ENCODE data around the gene CACNA1D. TPM values are rescaled to one million over a fixed set of nuclear protein-coding genes. Genes with fewer than 3 reads are reported as not detected.

Gene CACNA1D
- total RNA-seq, 1 experiment from 2014 or later: 1.1 TPM

DNA sequence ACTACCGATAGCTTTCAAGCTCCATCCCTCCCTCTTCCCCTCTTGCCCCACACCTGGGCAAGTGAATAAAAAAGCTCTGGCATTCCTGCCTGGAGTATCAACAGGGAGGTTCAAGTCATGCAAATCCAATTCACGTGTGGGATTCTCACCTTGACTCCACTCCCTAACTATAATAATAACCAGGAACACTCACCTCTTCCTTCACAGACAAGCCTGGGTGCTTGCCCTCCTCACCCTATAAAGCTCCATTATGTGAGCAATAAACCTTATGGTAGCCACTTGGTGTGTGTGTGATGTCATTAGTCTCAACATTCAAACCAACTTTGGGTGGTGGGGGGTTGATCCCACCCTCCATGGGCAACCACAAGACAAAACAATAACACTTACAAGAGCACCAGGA is 335.2 kb downstream of the CACNA1D start:
- TF ChIP-seq SIN3A (IDR thresholded peaks at IDR 0.05; ENCODE audit: low read depth): no peak
- TF ChIP-seq POLR2A (IDR thresholded peaks at IDR 0.05; ENCODE audit: borderline replicate concordance, extremely low read depth, insufficient read depth, insufficient read length): no peak
- TF ChIP-seq EZH2phosphoT487 (IDR thresholded peaks at IDR 0.05; ENCODE audit: borderline replicate concordance): no peak
- ATAC-seq (no peak), DNase-seq (ENCODE audit: low read depth, low spot score) (no peak)
- Histone ChIP-seq H4K20me1 (ENCODE audit: insufficient read depth) (no peaks in the 10 kb centered on the region), H3K9me2 (ENCODE audit: insufficient read depth) (no peaks in the 10 kb centered on the region), H3K4me3 (replicated peaks in 1 of 2; ENCODE audit: low read depth in 1 of 2, low read length in 2 of 2) (no peak overlapping the region), H3K9ac (ENCODE audit: low read length) (no peak overlapping the region), H3K79me2 (ENCODE audit: insufficient read depth, low read length) (no peaks in the 10 kb centered on the region), H2AFZ (ENCODE audit: low read depth, low read length, poor library complexity, severe bottlenecking) (no peak overlapping the region), H3K36me3 (ENCODE audit: control insufficient read depth in 1 of 2, insufficient read depth in 2 of 2, low read length in 2 of 2) (peaks cover 0 to 2% of the 10 kb centered on the region in 2 experiments; a peak in 1 of 4 replicates), H3K9me3 (ENCODE audit: control insufficient read depth in 1 of 2, insufficient read depth in 1 of 2, low read depth in 1 of 2, low read length in 2 of 2) (no peaks in the 10 kb centered on the region), H3K4me1 (ENCODE audit: control insufficient read depth in 1 of 2, insufficient read depth in 2 of 2, low read length in 2 of 2) (no peaks in the 10 kb centered on the region), H3K27ac (ENCODE audit: low read depth, low read length) (no peak overlapping the region), H3K27me3 (ENCODE audit: insufficient read depth, low read length) (no peaks in the 10 kb centered on the region), H3K4me2 (ENCODE audit: low read length) (no peak overlapping the region)
- ChIA-PET RAD21 (ENCODE audit: low non-redundant PET in 1 of 2, low total read pairs in 2 of 2, uncharacterized antibody in 2 of 2, unreplicated experiment in 2 of 2) (no interaction called here), POLR2A (interaction anchor here (1.0 kb wide), 1 partner anchor 16 kb away, joined by 4 read pairs; no protein-coding TSS in a partner anchor), CTCF (no interaction called here)
- BruUV-seq (replicated peaks): no TSS peak
- intact Hi-C loops (cut with micrococcal nuclease): no loop called here

DNA sequence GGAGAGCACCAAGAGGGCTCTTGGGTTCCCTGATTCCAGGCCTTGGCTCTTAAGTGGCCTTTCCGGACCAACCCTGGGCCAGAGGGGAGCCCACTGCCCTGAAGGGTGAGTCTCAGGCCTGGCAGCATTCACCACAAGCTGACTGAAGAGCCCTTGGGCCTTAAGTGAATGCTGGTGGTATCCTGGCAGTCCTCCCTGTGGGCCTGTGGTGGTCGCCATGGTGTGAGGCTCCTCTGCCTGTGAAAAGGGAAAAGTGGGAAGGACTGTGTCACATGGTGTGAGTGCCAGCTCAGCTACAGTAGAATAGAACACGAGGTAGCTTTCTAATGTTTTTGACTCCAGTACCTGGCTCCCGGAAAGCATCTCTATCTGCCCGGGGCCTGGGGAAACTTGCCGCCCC is 336.5 kb downstream of the CACNA1D start:
- ATAC-seq: no peak
- Histone ChIP-seq H3K4me1 (ENCODE audit: control insufficient read depth in 1 of 2, insufficient read depth in 2 of 2, low read length in 2 of 2) (no peaks in the 10 kb centered on the region), H3K27ac (ENCODE audit: low read depth, low read length) (no peak overlapping the region), H3K36me3 (ENCODE audit: control insufficient read depth in 1 of 2, insufficient read depth in 2 of 2, low read length in 2 of 2) (peaks cover 0 to 2% of the 10 kb centered on the region in 2 experiments; a peak in 1 of 4 replicates), H3K9ac (ENCODE audit: low read length) (no peak overlapping the region), H2AFZ (ENCODE audit: low read depth, low read length, poor library complexity, severe bottlenecking) (no peak overlapping the region), H3K4me2 (ENCODE audit: low read length) (no peak overlapping the region), H3K4me3 (replicated peaks in 1 of 2; ENCODE audit: low read depth in 1 of 2, low read length in 2 of 2) (no peak overlapping the region), H4K20me1 (ENCODE audit: insufficient read depth) (no peaks in the 10 kb centered on the region), H3K9me3 (ENCODE audit: control insufficient read depth in 1 of 2, insufficient read depth in 1 of 2, low read depth in 1 of 2, low read length in 2 of 2) (no peaks in the 10 kb centered on the region), H3K9me2 (ENCODE audit: insufficient read depth) (no peaks in the 10 kb centered on the region), H3K79me2 (ENCODE audit: insufficient read depth, low read length) (no peaks in the 10 kb centered on the region), H3K27me3 (ENCODE audit: insufficient read depth, low read length) (no peaks in the 10 kb centered on the region)
- no TSS peak for BruUV-seq (replicated peaks)
- intact Hi-C loops (cut with micrococcal nuclease): no loop called here
- no peak for DNase-seq (ENCODE audit: low read depth, low spot score)
- POLR2A ChIA-PET: no interaction called here
- RAD21 ChIA-PET (ENCODE audit: low non-redundant PET in 1 of 2, low total read pairs in 2 of 2, uncharacterized antibody in 2 of 2, unreplicated experiment in 2 of 2): no interaction called here
- TF ChIP-seq TCF7L2 (IDR thresholded peaks at IDR 0.05; ENCODE audit: borderline replicate concordance, extremely low read depth, insufficient read depth, insufficient read length) (no peak), CEBPB (IDR thresholded peaks at IDR 0.05; ENCODE audit: low read depth) (no peak), ZFX (IDR thresholded peaks at IDR 0.05) (no peak), POLR2AphosphoS5 (IDR thresholded peaks at IDR 0.05; ENCODE audit: low read depth, low read length) (no peak), ELF1 (IDR thresholded peaks at IDR 0.05; ENCODE audit: borderline replicate concordance, low read depth) (no peak), EGR1 (IDR thresholded peaks at IDR 0.05; ENCODE audit: low read depth) (no peak), EZH2phosphoT487 (IDR thresholded peaks at IDR 0.05; ENCODE audit: borderline replicate concordance) (no peak), FOSL1 (IDR thresholded peaks at IDR 0.05; ENCODE audit: low read depth) (no peak)
- TF ChIP-seq, protein P1, sequence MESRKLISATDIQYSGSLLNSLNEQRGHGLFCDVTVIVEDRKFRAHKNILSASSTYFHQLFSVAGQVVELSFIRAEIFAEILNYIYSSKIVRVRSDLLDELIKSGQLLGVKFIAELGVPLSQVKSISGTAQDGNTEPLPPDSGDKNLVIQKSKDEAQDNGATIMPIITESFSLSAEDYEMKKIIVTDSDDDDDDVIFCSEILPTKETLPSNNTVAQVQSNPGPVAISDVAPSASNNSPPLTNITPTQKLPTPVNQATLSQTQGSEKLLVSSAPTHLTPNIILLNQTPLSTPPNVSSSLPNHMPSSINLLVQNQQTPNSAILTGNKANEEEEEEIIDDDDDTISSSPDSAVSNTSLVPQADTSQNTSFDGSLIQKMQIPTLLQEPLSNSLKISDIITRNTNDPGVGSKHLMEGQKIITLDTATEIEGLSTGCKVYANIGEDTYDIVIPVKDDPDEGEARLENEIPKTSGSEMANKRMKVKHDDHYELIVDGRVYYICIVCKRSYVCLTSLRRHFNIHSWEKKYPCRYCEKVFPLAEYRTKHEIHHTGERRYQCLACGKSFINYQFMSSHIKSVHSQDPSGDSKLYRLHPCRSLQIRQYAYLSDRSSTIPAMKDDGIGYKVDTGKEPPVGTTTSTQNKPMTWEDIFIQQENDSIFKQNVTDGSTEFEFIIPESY (IDR thresholded peaks at IDR 0.05; ENCODE audit: extremely low read depth, insufficient replicate concordance, low read length): no peak
- TF ChIP-seq, protein P2, sequence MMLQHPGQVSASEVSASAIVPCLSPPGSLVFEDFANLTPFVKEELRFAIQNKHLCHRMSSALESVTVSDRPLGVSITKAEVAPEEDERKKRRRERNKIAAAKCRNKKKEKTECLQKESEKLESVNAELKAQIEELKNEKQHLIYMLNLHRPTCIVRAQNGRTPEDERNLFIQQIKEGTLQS (IDR thresholded peaks at IDR 0.05): no peak
- TF ChIP-seq, protein P3, sequence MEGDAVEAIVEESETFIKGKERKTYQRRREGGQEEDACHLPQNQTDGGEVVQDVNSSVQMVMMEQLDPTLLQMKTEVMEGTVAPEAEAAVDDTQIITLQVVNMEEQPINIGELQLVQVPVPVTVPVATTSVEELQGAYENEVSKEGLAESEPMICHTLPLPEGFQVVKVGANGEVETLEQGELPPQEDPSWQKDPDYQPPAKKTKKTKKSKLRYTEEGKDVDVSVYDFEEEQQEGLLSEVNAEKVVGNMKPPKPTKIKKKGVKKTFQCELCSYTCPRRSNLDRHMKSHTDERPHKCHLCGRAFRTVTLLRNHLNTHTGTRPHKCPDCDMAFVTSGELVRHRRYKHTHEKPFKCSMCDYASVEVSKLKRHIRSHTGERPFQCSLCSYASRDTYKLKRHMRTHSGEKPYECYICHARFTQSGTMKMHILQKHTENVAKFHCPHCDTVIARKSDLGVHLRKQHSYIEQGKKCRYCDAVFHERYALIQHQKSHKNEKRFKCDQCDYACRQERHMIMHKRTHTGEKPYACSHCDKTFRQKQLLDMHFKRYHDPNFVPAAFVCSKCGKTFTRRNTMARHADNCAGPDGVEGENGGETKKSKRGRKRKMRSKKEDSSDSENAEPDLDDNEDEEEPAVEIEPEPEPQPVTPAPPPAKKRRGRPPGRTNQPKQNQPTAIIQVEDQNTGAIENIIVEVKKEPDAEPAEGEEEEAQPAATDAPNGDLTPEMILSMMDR (IDR thresholded peaks at IDR 0.05 in 2 of 3, conservative IDR thresholded peaks at IDR 0.05 in 1 of 3; ENCODE audit: borderline replicate concordance in 1 of 3, insufficient read depth in 1 of 3, low read depth in 2 of 3, low read length in 2 of 3): no peak
- CTCF ChIA-PET: no interaction called here

Measured in HCT116 (cell line).